ENCODE data around the gene WDR33.

DNA sequence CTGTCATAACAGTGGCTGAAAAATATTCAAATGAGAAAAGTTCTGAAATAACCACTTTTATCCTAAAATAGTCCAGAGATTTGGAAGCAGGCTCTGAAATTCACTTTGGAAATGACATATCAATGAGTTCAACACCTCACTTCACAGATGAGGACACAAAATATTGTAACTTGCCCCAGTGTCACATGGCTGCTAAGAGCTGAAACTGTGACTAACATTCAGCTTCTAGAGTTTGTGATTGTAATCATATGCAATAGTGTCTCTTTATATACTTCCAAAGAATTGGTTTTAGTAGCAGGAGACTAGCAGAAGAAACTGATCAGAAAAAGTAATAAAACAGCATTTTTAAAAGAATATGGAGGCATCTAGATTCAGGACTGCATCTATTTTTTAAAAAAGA lies 57.6 kb downstream of the WDR33 start:
- no peak for TF ChIP-seq CTCF (IDR thresholded peaks at IDR 0.05)
- TF ChIP-seq POLR2A (IDR thresholded peaks at IDR 0.05): no peak
